ENCODE results near the gene ELMO1.

ELMO1 gene

DNA sequence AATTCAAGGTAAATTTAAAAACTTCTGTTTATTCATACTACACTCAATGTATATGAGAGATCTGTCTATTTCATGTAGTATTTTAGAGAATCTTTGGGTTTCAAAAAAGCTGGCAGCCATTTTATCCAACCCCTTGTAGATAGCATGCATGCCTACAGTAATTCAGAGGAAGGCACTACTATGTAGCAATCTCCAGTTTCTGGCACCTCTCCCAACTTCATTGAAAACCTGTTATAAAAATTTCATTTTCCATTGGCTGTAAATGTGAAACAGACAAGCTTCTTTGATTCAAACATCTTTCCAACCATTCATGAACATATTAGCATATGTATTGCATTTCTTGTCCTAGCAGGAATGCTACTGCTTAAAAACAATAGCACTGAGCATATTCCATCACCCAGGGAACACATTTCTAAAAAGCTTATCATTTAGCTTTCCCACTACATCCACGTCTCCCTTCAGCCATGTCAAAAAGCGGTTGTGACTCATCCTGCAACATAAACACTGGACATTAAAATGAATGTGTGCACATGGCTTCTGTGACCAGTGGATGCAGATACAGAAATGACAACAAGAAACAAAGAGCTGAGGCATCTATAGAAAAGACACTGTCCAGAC lies 393.9 kb downstream of the ELMO1 start:
- no peak for DNase-seq (ENCODE audit: low read depth in 2 of 2)

DNA sequence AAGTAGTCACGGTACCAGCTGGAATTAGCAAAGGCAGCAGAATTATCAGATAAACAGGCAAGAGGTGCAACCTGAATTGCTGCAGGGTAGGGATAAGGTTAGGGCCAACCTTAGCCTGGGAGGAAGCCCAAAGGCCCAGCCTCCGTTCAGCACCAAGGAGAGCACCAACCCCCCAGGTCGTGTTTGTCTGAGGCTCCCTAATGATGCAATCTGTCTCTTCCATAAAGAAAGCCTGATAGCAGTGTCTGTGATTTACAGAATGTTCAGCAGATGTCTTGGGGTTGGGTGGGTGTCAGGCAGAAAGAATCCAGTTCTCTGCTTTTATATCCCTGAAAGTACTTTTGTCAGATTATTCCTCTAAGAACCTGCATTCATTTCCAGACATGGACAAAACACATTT lies 396.0 kb downstream of the ELMO1 start:
- DNase-seq (ENCODE audit: low read depth in 2 of 2): no peak

DNA sequence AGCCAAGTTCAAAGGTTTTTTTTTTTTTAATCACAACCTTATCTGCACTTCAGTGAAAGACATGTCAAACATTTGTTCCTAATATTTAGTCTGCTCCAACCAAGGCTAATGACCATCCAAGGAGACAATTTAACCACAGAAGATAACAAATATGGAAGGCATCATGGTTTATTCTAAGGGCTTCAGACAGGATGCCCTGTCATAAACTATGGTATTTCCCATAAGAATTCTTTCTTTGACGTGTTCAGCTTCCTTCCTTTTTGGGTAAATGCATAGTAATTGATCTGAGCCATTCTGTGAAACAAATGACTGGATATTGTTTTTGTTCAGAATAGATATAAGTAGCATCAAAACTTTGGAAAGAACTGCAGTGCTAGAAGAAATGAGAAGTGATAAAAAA lies 397.9 kb downstream of the ELMO1 start:
- DNase-seq (ENCODE audit: low read depth in 2 of 2): no peak

DNA sequence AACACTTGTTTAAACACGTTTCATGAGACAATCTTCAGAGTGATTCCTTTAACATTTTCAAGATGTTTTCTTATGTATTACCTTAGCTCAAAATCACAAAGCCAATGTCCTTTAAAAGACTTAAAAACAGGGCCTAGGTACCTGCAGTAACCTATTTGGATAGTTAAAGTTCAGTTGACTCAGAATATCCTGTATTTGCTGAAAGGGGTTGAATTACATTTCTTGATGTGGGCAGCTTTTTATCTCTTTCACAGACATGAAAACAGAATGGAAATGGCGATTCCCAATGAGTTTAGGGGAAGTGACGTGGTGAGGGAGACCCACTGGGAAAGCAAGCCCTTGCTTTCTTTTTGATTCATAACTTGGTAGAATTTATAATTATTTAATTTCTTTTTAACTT lies 400.0 kb downstream of the ELMO1 start:
- DNase-seq (ENCODE audit: low read depth in 2 of 2): no peak

DNA sequence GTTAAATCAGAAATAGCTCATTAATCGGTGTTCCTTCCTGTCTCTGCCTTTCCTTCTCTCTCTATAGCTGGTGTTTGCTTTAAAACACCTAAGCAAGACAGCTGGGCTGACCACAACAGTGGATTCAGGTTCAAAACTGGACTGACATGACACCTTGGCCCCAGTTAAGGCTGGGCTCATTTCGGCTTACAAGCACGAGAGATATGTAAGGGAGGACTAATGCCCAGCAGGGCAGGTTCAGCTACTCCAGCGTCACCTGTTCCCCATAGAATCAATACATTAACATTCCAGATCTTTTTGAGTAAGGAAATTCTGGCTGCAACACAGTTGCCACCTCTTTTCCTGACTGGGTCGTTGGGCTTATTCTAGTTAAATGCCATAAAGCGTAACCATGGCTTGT lies 401.4 kb downstream of the ELMO1 start:
- no peak for DNase-seq (ENCODE audit: low read depth in 2 of 2)

- no peak for DNase-seq (ENCODE audit: low read depth in 2 of 2)
Measured at GRCh38 chr7:37046531-37047079, 402.1 kb downstream of the ELMO1 start.

- DNase-seq (ENCODE audit: low read depth in 2 of 2): no peak
Measured at GRCh38 chr7:37045681-37046179, 402.9 kb downstream of the ELMO1 start.

- DNase-seq (ENCODE audit: low read depth in 2 of 2): no peak
Measured at GRCh38 chr7:37041461-37041860, 407.2 kb downstream of the ELMO1 start.

DNA sequence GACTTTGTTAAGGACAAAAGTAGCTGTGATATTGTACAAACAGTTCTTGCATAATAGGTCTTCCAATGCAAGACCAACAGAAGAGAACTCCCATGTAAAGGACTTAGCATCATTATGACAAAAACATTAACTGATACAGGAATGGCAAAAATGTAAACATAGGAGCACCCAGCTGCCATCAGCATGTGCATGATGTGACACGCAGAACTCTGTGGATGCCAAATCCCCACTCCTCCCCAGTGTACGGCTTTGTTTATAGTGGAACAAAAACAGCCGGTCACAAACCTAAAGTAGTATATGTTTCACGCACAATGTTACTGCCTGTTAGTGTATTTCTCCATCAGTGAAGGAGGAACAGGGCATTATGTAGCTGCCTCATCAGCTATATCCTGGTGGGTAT lies 408.3 kb downstream of the ELMO1 start:
- no peak for DNase-seq (ENCODE audit: low read depth in 2 of 2)

DNA sequence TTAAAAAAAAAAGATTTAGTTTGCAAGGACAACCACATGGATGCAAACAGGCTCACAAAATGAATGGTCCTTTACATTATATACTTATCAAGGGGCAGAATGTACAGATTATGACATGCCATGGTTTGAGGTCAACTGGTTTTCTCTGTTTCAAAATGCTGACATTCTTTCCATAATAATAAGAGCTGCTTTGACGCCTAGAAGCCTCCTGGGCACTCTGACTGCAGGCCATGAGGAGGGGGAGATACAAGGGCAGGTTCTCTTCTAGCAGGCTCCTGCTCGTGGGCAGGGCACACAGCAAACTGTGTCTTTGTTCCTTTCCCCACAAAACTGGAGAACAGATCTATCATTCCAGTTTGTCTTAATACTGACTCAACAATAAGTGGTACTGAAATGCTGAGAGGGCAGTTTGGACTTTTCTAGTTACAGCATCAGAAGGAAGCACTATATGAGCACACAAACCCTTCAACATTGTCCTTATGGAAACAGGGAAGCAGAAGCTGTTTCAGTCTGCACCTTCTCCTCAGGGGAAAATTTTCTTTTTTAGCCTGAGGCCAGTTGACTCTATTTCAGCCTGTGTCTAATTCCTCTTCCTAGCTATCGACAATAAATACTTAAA lies 409.4 kb downstream of the ELMO1 start:
- DNase-seq (ENCODE audit: low read depth in 2 of 2): no peak

GRCh38 chr7:37038706-37039105 lies 410.0 kb downstream of the ELMO1 start:
- no peak for DNase-seq (ENCODE audit: low read depth in 2 of 2)

DNA sequence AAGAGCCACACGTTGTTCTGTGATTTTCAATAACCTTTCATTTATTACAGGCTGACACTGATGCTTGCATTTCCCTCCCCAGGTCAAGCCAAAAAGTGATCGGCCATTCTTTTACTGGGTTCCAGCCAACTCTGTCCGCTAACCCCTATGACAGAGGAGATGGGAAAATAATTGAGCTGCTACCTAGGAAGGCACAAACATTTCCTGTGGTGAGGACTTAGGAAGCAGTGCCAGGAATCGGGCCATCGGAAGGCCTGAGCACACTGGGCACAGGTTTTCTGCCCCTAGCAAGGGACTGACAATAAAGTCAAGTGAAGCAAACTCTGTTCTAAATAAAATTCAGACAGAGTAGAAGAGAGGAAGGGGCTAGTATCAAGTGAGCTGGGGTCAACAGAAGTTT lies 411.4 kb downstream of the ELMO1 start:
- no peak for DNase-seq (ENCODE audit: low read depth in 2 of 2)

DNA sequence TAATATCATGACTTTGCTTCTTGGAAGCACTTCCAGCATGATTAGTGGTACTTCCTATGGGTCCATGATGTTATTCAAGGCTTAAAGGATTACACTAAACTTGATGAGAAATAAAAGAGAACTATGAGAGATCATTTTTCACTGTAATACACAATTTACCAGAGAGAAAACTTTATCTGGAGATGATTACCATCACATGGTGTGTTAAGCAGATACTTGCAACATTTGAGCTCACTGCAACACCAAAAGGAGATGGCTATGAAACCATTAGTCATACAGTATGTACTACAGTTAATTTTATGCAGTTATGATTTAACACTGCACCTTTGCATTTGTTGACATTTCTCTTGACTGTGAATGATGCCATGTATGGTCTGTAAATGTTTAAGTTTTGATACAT lies 413.0 kb downstream of the ELMO1 start:
- no peak for DNase-seq (ENCODE audit: low read depth in 2 of 2)

DNA sequence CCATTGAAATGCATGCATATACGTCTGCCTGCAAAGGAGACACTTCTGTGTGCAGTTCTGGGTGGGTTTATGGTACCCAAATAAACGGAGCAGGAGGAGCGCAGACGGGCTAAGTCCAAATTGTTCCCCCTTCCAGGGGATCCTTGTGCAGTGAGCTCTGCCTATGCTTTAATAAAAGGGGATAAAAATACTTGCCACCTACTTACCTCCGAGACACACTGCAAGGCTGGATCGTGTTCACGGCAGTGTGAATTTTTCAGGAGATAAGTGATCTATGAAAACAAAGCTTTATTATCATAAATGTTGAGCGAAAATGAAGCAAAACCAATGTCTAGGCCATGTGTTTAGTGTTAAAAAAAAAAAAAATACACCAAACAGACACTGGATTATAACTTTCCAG lies 415.5 kb downstream of the ELMO1 start:
- no peak for DNase-seq (ENCODE audit: low read depth in 2 of 2)

GRCh38 chr7:37032258-37032601 lies 416.4 kb downstream of the ELMO1 start:
- no peak for DNase-seq (ENCODE audit: low read depth in 2 of 2)

DNA sequence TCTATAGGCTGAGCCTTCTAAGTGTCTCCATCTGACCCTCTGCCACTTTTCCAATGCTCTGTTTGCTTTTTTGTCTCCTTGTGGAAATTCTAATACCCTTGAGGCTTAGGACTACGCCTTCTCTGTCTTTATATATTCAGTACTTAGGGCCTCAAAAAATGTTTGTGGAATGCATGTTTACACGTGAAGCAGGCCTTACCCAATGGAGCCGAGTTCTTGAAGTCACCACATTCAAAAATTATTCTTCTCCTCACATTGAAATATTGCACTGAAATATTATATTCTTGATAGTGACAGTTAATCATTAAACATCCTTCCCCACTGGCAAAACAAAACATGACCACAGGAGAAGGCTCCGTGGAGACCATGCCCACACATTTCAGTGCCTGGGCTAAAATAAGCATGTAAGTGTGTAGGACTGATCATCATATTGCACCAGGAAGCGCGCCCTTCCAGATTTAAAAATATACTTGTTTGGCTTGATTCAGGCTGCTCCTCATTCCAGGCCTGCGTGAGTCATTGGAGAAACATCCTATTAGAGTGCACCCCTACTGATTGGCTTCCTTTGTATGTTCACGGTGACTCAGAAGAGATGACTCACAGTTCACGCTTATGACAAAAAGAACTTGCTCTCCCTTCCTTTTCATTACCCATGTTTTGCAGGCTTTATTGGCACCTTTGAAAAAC lies 416.9 kb downstream of the ELMO1 start:
- DNase-seq (ENCODE audit: low read depth in 2 of 2): peak; percentile 1 to 17

DNA sequence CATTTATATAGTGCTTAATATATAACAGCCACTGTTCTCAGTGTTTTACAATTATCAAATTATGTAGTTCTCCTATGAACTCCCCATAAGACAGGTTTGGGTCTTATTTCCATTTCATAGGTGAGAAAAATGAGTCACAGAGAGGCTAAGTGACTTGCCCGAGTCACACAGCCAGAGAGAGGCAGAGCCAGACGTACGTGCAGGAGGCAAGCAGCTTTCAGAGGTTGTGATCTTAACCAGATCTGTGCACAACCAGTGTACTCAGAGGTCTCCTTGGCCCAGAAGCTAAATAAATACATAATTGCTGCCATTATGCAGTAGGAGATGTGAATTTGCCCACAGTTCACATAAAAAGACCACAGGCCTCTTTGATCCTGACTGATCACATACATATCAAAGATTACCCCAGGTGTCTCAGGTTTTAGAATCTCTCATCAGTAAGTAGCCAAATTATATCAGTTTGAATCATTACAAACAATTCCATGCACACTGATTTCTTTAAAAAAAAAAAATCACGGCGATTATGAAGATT lies 419.7 kb downstream of the ELMO1 start:
- no peak for DNase-seq (ENCODE audit: low read depth in 2 of 2)

DNA sequence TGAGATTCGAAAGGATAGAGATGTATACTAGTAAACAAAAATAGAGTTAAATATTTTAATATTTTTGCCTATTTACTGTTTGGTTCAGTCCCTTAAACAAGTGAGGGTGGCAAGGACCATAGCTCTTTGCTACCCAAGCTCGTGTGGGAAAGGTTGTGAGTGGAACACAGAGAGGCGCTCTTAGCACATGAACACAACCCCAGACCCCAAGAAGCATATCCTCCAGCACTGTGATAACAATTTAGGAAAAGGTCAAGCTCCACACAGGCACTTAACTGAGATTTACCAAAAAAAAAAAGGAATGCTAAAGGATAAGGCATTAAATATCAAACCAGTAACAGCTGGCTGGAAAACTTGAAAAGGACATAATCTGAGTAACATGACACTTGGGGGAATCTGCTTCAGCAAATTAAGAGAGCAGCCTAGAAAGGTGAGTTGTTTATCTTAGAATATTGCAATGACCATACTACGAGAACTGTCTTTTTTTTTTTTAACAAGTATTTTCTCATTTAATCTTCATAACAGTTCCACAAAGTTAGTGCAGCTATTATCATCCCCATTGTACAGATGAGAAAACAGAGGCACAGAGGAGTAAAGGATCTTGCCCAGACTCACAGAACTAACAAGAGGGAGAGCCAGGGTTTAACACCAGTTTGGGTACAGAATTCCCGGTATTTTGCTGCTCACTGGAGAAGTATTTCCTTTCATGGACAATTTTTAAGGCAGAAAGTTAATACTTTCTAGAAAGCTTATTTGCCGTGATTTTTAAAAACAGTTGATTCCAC lies 420.9 kb downstream of the ELMO1 start:
- no peak for DNase-seq (ENCODE audit: low read depth in 2 of 2)

DNA sequence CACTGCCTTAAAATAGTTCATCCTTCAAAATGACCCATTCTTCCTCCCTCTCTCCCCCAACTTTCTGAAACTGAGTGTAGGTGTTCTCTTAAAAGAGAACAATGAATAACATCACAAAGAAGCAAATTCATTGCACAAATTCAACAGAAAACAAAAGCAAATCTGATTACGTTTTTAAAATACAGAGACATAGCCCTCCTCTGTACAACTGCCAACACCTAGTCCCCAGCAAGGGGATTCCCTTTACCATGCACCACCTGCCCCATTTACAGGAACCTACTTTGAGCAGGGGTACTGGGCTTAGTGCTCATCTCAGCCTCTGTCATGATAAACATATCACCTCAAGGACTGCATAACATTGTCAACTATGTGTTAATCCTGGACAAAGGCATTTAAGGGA lies 421.6 kb downstream of the ELMO1 start:
- no peak for DNase-seq (ENCODE audit: low read depth in 2 of 2)

DNA sequence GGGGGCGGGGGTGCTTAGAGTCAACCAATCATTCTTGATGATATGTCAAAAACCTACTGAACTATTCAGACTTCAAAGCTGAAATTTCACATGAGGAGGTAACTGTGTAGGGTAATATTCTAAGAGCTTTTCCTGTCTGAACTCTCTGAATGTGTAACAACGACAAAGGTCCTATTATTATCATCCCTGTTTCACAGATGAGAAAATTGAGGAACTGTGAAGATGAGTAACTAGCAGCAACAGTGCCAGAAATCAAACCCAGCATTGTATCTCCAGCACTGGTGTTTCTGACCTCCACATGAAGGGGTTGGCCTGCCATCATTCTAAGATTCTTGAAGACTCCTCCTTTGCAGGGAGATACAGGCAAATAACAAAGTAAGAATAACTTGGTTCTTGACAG lies 429.7 kb downstream of the ELMO1 start:
- no peak for DNase-seq (ENCODE audit: low read depth in 2 of 2)

- no peak for DNase-seq (ENCODE audit: low read depth in 2 of 2)
Measured at GRCh38 chr7:37016064-37016878, 432.4 kb downstream of the ELMO1 start.
